Measurements from ENCODE around the gene USP31. TPM values are rescaled to one million over a fixed set of nuclear protein-coding genes. Genes with fewer than 3 reads are reported as not detected.

The USP31 gene
- total RNA-seq, 1 donor from 2014 or later = 12.9 TPM

DNA sequence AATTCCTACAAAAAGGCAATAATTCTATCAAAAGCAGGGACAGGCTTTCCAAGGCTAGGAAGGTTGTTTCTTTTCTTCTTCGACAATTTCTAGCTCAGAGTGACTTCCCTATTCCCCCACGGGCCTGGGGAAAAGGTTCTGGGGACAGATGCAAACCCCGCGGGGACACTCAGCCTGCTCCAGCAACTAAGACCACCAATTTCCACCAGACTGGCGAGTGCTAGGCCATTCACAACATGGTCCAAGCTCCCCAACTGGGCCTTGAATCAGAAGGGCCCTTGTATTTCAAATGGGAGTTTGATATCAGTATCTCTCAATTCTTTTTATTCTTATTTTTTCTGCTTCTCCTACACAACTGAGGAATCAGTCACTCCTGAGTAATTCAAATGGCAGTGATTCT lies 86.7 kb downstream of the USP31 start:
- no peak for DNase-seq (ENCODE audit: low read depth, low spot score)

DNA sequence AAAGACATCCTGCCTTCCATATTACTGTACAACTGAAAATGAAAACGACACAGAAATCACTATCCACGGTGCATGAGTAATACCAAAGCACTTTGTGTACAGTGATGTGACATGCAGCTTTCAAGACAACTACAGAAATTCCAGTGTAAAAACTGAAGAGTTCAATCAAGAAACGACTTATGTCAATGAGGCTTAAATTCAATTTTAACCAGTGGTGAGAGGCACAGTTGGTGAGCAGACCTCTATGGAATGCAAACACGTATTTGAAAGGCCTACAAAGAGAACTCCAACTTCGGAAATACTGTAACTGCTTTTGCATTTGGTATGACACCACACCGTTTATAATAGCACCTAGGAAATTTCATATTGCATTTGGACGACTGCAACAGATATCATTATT lies 87.6 kb downstream of the USP31 start:
- DNase-seq (ENCODE audit: low read depth, low spot score) = no peak

DNA sequence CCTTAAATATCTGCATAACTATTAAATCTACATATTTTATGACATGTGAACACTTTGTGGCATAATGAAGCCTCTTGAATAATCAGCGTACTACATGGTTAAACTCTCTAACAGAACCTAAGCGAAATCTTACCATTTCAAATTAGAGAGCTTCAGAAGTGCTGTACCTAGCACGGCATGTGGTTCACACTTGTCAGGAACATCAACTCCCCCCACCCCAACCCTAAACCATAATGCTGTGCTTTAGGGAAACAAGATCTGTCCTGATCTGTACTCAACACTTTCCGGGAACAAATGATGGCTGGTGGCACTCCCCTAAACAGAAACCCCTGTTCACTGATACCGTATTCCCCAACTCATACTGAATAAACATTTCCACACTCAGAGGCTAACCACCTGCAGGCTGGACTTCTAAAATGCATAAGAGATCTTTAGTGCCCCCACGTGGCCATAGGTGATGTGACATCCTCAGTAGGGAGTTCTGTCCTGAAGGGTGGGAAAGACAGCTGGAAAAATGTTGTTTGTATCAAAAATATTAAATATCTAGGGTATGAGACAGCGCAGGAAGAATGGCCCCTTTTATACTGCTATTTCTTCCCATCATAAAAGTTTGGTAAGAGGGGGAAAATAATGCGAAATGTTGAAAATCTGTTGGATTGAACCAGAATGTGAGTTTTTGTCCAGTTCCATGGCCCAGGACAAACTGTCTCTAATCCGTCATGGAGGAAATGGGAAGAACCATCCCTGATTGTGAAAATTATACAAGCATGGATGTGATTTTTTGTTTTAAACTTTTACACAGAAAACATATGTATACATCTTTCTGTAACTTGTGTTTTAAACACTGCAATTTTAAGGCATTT lies 88.6 kb downstream of the USP31 start:
- DNase-seq (ENCODE audit: low read depth, low spot score) = peak; percentile 41

DNA sequence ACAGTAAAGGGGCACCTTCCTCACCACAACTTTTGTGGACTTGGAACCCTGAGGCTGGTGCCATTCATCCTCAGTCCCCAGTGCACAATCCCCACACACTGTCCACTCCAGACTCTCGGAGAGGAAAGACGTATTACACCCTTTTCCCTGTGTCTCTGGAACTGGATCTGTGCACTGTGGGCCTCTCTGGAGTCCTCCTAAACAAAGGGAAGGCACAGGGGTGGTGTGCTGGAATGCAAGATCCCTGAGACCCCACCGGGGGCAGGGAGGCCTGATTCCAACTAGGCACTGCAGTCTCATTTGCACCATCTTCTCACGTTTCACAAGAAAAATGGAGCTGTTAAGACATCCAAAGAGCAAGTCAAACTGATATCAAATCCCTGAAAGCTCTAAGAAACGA lies 89.8 kb downstream of the USP31 start:
- no peak for DNase-seq (ENCODE audit: low read depth, low spot score)

DNA sequence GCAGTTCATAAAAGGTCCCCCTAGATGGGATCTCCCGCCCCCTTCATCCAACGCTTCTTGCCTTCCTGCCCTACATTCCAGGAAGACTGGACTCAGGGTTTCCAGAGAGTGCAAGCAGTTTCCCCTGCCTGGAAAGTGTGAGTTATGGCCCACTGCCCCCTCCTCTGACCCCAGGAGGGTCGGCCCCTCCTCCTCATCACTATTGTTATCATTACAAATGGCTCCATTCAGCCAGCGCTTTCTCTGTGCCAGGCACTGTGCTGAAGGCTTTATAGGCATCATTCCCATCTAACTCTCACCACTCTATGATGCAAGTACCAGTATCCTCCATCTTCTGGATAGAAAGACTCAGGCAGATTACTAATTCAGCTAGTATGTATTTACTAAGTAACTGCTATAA lies 90.7 kb downstream of the USP31 start:
- DNase-seq (ENCODE audit: low read depth, low spot score) = no peak

DNA sequence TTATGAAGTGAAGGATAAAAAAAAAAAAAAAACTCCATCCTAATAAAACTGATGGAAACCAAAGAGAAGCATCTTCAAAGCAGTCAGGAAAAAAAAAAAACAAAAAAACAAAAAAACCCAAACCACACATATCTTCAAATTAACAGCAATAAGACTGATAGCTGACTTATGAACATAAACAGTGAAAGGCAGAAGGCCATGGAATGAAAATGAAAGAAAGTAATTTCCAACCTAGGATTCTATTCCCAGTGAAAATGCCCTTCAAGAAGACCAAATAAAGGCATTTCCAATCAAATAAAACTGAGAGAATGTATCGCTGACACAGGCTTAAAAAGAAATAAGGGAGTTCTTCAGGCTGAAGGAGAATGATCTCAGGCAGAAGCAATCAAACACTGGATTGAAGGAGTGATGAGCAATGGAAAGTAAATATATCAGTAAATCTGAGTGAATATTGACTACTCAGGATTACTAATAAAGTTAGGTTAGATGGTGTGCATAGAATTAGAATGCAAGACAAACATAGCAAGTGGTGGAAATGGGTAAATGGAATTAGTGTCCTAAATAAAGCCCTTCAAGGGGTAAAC lies 92.1 kb downstream of the USP31 start:
- no peak for DNase-seq (ENCODE audit: low read depth, low spot score)

DNA sequence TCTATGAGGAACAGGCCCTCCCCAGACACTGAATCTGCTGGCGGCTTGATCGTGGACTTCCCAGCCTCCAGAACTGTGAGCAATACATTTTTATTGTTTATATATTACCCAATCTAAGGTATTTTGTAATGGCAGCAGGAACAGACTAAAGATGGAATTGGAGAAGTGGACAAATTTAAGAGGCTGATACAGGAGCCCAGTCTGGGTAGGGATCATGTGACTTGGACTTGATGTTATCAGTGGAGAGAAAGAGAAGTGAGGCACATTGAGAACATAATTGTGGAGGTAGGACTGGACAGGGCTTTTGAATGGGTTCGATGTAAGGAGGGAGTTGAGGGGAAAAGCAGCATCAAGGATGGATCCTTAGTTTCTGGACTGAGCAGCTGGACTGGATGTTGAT lies 93.8 kb downstream of the USP31 start:
- DNase-seq (ENCODE audit: low read depth, low spot score) = no peak

DNA sequence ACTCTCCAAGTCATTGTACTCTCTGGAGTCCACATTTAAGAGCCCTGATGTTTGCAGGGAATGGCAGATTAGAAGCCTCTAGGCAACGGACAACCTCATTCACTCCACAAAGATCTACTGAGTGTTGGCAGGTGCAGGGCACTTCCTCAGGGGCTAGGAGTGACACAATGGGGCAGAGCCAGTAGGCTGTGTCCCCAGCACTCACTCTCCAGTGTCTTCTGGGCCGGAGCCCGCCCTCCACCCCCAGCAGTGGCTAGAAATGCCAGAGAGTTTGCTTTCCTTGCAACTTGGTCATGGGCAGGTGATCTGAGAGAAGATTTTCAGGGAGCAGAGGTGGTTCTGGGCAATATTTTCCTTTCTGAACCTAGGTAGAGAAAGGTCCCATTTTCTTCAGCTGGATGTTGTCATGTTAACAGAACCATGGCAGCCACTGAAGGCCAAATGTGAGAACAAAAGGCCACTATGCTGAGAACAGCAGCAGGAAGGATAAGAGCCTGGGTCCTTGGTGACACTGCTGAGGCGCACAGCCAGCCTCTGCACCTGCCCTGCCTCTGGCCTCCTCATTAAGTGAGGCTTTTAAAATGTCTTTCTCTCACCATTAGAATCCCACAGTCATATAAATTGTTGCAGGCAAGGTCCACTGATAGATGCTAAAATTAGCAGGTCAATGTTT lies 96.2 kb downstream of the USP31 start:
- DNase-seq (ENCODE audit: low read depth, low spot score) = no peak

DNA sequence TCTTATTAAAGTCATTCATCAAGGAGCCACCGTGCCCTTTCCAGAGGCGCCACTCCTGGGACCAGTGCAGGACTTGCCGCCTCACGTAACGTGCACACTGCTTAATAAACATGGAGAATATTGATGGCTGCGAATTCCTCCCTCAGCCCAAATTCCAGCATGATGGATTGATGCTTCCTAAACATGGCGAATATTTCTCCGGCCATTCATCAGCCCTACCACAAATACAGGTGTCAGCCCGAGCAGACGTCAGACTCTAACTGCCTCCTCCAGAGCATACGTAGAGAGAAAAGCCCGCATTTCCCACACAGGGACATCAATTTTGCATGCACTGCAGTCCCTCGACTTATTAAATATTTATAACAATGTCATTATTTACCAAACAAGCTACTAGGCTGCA lies 97.0 kb downstream of the USP31 start:
- DNase-seq (ENCODE audit: low read depth, low spot score) = no peak

DNA sequence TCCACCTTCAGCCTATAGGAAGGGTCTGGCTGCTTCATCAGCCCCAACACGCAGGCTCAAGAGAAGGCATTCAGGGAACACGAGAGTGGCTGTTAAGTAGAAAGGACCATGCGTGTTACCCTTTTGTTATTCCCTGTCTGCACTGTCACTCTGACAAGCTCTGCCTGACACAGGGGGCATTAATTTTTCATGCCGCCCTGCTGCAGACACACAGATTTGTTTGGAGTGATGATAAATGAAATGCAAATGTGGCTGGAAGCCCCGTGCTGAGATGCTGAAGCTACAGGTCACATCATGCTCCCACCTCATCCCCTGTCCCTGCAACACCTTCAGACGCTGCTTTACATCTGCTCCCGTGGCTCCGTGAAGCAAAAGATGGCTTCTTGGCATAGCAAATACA lies 97.7 kb downstream of the USP31 start:
- no peak for DNase-seq (ENCODE audit: low read depth, low spot score)

DNA sequence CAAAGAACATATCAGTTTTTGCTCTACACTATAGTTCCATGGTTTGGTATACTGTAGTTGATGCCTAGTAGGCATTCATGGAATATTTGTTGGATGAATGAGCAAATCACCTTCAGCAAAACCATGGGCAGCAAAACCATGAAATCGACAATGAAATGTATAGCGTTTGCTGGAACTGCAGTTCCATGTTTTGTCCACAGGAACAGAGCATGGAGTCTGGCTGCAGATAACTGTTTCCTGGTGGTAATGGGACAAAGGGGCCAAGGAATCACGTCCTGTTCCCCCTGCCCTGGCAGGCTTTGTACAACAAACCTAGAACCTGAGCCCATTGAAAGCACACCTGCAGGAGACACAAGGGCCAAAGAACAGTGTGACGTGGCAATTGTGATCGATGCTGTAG lies 101.1 kb downstream of the USP31 start:
- DNase-seq (ENCODE audit: low read depth, low spot score) = no peak

DNA sequence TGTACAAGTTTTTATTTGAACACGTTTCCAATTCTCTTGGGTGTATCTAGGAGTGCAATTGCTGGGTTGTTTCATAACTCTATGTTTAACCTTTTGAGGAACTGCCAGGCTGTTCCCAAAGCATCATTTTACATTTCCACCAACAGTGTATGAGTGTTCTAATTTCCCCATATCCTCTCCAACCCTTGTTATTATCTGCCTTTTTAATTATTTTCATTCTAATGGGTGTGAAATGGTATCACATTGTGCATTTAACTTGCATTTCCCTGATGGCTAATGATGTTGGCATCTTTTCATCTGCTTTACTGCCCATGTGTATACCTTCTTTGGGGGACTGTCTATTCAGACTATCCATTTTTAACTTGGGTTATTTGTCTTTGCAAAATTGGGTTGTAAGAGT lies 104.2 kb downstream of the USP31 start:
- DNase-seq (ENCODE audit: low read depth, low spot score) = no peak

DNA sequence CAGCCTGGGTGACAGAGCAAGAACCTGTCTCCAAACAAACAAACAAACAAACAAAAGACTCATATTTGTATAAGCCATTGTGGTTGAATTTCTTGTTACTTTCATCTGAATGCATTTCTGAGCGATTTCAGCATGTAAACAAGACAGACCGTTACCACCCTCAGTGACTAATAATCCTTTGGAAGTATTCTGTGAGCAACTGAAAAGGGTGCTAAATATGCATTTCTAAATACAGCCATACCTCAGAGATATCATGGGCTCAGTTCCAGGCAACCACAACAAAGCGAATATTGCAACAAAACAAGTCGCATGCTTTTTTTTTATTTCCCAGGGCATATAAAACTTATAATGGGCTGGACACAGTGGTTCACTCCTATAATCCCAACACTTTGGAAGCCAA lies 109.0 kb downstream of the USP31 start:
- DNase-seq (ENCODE audit: low read depth, low spot score) = no peak

DNA sequence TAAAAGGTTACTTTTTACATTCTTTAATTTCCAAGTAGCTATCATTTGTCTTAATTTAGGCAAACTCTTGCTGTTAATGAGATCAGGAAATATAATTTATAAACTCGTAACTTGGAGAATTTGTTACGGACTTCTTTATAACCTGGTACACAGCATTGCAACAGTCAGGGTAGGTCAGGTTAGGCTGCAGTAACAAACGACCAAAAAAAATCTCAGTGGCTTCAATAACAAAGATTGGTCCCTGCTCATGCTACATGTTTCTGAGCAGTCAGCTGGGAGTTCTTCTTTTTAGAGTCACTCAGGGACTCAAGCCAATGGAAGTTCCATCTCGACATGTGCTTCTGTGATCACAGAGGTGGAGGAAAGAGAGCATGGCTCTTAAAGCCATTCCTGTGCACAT lies 110.1 kb downstream of the USP31 start:
- no peak for DNase-seq (ENCODE audit: low read depth, low spot score)

DNA sequence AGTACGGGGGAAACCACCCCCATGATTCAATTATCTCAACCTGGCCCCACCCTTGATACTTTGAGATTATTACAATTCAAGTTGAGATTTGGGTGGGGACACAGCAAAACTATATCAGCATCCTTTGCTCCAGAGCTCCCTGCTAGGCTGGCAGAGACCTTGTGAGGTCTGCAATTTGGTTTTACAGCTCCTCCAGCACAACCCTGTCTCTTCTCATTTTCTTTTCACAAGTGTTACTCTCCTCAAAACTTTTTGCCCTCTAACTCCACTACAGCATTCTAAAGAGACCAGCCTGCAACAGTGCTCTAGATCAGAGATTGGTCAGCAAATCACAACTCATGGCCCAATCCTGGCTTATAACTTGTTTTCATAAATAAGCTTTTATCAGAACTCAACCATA lies 114.0 kb downstream of the USP31 start:
- no peak for DNase-seq (ENCODE audit: low read depth, low spot score)

DNA sequence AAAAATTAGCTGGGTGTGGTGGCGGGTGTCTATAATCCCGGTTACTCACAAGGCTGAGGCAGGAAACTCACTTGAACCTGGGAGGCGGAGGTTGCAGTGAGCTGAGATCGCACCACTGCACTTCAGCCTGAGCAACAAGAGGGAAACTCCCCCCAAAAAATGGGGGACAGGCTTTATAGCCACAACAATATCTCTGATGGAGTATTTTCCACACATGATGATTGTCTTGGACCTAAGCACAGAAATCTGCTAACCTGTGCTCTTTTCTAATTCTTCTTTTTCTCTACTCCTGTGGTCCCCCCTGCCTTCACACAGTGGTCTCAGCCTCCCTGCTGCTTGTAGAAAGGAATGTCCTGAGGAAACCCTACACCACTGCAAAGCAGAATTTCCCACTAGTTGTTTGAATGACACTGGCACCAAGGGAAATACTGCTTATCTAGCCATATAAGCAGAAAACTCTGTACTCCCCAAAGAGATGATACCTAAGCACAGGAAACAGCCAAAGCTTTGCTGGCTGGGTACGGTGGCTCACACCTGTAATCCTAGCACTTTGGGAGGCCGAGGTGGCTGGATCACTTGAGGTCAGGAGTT lies 117.6 kb downstream of the USP31 start:
- no peak for DNase-seq (ENCODE audit: low read depth, low spot score)

DNA sequence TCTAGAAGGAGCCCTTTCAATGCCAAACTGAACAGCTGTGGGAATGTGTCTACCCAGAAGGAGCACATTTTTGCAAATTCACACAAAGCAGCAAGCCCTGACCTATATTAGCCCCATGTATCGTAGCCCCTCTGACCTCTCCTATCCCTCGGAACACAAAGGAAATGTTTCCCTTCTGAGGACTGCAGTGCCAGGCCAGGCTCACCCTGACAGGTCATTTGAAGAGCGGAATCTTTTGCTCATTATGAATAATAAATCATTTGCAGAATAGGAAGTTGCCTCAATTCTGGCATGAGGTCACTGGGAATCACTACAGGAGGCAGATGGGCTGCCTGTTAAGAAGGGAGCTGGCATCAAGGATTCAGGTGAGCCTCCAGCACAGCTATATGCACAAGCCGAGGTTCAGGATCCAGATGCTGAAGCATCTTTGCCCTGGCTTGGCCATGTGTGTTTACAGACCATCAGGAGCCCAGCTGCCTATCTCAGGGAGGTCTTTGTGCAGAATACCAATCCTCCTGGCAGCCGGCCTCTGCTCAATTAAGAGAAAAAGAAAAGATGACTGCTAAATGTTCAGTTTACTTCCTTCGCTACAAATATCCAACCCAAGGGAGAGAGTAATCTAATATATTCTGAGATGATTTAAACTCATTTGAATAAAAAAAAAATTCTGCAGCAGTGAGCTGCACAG lies 119.4 kb downstream of the USP31 start:
- DNase-seq (ENCODE audit: low read depth, low spot score) = no peak

DNA sequence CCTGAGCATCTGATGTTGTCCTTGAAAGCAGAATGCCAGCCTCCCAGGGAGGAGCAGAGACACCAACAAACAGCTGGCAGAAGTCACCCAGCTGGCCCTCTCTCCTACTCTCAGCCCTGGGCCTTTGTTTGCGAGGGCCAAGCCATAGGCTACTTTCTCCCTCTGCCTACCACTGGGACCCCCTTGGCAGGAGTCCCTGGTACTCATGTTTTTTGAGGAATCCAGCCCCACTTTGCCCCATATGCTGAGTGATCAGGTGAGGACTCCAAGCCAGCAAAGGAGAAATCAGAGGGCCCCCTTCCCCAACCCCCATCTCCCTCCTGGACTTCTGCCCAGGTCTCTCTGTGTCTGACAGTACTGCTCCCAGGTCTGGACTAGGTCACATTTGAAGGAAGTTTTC lies 121.9 kb downstream of the USP31 start:
- DNase-seq (ENCODE audit: low read depth, low spot score) = no peak

DNA sequence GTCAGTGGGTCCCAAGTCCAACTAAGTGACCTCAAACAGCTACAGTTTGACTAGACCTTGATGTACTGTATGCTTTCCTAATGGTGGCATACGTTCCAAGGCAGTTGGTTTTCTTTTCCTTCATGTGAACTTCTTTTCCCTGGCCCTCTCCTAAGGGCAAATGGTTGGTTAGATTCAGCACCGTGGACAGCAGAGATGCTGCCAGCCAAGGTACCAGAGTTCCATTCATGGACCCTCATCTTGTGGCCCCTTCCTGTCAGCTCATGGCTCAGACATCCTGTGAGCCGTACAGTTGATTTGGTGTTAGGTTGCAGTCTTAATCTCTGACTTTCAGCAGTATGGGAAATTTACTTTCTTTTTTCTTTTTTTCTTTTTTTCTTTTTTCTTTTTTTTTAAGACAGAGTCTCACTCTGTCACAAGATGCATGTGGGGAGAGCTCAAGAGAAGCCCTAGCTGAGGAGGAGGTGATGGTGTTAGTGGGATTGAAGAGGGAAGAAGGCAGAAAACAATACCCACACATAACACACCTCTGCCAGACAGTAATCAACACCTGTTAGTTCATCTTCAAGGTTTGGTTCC lies 122.4 kb downstream of the USP31 start:
- no peak for DNase-seq (ENCODE audit: low read depth, low spot score)

DNA sequence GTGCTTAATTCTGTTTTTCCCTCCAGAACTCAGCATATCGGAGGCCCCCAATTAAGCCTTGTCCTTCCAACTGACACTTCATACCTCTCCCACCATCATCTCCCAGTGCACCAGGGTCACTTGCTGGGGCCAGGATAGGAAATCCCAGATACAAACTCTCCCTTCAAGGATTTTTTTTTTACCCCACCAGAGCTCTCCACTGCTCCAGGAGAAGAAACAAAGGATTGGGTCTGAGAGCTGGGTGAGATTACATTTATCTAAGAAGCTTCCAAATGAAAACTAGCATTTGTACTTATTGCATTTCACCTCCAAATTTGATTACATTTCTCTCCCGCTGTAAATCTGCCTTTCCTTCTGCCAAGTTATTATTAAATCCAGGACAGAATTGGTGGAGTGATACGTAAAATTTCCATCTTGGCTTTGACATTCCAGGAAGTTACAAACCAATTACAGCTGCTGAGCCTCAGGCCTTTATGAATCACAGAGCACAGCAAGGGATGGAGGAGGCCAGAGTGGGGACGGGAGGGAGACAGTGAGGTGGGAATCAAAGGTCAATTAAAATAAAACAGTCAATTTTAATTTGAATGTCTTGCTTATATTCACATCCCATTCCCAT lies 123.5 kb downstream of the USP31 start:
- DNase-seq (ENCODE audit: low read depth, low spot score) = no peak

DNA sequence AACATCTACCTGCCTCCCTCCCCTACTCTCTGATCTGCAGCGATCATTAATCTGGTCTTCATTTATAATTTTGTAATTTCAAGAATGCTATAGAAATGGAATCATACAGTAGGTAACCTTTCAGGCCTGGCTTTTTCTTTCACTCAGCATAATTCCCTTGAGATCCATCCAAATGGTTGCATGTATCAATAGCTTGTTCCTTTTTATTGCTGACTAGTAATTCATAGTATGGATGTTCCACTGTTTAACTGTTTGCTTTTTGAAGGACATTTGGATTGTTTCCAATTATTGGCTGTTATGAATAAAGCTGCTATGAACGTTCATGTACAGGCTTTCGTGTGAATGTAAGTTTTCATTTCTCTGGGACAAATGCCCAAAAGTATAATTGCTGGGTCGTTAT lies 125.2 kb downstream of the USP31 start:
- no peak for DNase-seq (ENCODE audit: low read depth, low spot score)
